PFSK-1 (cell line): Measurements from ENCODE around the gene TMPRSS7.

Experiments used
- POLR2AphosphoS5 ChIP-seq: IDR thresholded peaks from 2 replicates; pipeline ENCODE4 v1.6.1; 2012; ENCODE audit warnings: low read depth, mild to moderate bottlenecking, control low read depth, low read length, moderate library complexity
- REST ChIP-seq, 2 experiments: IDR thresholded peaks; 2 replicates each; pipeline versions ENCODE4 v1.6.1 to v1.8.0; 2011 to 2012; ENCODE audit warnings: low read depth in 2 of 2, low read length in 2 of 2, control low read depth in 1 of 2, inconsistent platforms in 1 of 2, mild to moderate bottlenecking in 1 of 2, moderate library complexity in 1 of 2; ENCODE audit not compliant: insufficient read depth in 1 of 2
- SIN3A ChIP-seq: IDR thresholded peaks from 2 replicates; pipeline ENCODE4 v1.6.1; 2012; ENCODE audit warnings: mild to moderate bottlenecking, low read length, moderate library complexity, borderline replicate concordance; ENCODE audit not compliant: insufficient read depth

GRCh38 chr3:112053229-112053628 is 18.7 kb downstream of the TMPRSS7 start:
- TF ChIP-seq REST (IDR thresholded peaks at IDR 0.05; ENCODE audit: insufficient read depth in 1 of 2, low read depth in 2 of 2, low read length in 2 of 2) (no peak), POLR2AphosphoS5 (no peak), SIN3A (no peak)
